ENCODE data around the gene CPT1C.

The CPT1C gene

DNA sequence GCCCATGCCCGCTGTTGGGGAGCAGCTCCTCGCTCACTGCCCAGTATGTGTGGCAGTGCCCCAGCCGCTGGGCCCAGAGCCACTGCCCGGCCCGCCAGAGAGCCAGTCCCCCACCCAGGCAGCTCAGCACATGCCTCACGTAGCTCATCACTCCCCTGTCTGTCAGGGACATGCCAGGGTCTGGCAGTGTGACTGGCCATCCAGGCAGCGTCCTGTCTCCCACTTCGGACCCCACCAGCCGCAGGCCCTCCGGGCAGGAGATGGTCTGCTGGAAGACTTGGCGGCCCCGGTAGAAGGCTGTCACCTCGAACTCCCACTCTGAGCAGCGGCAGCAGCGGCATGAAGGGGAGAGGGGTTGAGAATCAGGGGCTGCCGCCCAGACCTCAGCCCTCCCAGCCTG lies 28.9 kb upstream of the CPT1C start:
- DNase-seq: no peak

DNA sequence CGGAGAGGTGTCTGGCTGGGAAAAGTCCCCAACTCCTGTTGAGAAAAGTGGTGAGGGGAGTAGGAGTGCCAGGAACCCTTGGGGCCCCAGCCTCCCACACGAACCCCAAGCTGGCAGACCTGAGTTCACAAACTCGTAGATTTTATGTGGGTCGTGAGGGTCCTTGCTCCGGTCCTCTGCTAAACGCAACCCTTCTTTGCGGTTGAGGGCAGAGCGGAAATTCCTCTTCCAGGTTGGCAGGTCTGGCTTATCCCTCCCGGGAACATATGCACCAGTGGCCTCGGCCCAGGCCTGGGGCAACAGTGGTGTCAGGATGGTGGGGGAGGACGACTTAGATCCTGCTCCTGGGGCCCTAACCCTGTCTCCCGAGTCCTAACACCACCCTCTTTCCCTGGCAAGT lies 27.7 kb upstream of the CPT1C start:
- DNase-seq: no peak

DNA sequence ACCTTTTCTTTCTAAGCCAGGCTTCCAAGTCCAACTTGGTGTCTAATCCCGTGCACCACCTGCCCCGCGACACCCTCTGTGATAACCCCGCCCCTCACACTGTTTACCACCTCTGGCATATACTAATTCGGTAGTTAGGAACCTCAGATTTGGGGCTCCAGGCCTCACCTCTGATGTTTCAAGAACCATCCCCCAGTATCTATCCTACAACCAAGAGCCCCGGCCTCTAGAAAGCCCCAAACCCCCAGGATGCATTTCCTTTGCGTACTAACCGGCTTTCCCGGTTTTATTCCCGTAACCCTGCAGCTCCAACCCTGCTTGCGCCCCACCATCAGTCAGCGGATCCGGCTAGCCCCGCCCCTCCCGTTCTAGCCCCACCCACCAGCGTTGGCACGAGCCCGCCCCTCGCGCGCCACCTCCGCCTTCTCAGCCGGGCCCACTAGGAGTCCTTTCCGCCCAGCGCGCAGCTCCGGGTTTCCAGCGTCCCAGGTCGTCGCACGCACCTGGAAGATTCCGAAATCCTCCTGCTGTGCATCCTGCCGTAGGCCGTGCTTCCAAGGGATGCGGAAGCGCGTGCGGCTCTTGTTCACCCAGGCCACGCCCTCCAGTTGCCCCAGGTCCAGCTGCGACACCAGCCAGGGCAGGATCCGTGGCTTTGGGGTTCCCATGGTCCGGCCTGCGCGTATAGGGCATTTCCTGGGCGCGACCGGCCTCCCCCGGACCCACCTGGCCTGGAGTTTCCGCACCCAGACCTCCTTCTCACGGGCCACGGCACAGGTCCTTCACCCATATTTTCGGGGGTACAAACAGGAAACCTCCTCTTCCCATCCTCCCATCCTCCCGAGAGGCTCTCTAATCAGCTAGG lies 26.5 kb upstream of the CPT1C start:
- peak; percentile 91 for DNase-seq

DNA sequence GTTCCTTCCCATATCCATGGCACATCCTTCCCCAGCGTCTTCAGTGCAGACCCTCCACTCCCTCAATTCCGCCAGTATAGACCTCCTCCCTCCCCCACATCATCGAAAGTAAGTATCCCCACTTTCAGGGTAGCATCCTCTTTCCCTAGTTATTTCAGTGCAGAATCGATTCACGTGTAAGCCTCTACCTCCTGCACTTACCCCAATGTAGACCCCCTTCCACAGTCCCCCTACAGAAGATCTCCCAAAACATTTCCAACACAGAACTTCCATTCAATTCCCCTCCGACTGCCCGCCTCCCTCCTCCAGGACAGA lies 25.9 kb upstream of the CPT1C start:
- no peak for DNase-seq

DNA sequence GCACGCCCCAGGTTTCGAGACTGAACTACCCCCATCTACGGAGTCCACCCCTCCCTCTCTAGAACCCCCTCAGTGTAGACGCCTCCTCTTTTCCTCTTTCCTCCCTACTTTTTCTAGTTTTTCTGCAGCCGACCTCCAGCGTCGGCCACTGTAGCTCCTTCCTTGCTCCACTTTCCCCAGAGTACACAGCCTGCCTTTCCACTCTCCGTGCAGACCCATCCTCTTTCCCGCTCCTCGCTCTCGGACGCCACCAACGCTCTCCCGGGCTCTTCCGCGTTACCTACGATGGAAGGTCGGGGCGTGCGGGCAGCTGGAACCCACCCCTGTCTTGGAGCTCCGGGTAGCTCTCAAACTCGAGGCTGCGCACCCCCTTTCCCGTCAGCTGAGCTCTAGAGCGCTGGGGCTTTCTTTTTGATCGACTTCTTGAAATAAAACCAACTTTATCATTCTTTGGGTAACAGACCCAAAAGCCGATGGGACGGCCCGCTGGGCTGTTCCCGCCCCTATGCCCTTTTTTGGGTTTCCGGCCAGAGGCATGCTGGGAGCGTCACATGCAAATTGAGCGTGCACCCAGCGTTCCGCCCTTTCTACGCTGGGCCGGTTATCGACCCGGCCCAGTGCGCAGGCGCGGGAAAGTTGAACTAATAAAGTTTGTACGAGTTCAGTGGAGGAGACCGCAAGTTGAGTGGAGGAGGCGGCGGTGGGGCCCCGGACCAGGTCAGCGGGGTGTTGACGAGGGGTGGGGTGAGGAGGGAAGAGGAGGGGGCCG lies 25.4 kb upstream of the CPT1C start, which contains the start of the genes BCL2L12 and IRF3:
Gene BCL2L12, plus strand, starts transcription at position 583 of the 769 bp plus-strand sequence. CDS start 760 bp downstream, outside the sequence.
Gene IRF3, minus strand, starts transcription at position 507 of the 769 bp plus-strand sequence. CDS start 1,019 bp downstream, outside the sequence.
- peak; percentile 86 for DNase-seq

DNA sequence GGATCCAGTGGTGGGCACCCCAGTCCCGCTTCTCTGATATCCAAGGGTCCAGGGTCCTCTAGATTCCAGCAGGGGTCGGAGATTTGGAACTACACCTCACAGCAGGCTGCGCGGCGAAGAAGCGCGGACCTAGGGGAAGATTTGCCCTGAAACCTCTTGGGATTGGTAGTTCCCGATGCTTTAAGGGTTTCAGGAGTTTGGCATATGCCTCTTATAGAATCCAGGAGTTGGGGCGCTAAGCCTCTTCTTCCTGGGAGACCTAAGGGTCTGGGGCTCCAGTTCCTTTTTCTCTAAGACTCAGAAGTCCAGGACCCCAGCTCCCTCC lies 24.8 kb upstream of the CPT1C start:
- DNase-seq: no peak

DNA sequence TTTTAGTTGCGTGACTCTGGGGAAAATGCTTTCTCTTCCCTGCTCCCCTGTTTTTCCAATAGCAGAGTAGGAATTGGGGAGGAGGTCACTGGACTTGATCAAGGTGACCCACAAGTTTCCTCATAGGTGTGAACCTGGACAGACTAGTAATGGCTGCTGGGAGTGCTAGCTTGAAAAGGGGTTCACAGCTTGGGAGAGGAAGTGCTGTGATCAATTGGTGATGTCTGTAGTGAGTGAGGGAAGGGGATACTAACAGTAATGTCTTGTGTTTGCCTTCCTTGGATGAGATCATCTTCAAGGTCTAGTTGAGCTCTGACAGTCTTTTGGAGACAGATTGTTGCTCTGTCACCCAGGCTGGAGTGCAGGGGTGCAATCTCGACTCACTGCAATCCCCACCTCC lies 23.4 kb upstream of the CPT1C start:
- DNase-seq: no peak

DNA sequence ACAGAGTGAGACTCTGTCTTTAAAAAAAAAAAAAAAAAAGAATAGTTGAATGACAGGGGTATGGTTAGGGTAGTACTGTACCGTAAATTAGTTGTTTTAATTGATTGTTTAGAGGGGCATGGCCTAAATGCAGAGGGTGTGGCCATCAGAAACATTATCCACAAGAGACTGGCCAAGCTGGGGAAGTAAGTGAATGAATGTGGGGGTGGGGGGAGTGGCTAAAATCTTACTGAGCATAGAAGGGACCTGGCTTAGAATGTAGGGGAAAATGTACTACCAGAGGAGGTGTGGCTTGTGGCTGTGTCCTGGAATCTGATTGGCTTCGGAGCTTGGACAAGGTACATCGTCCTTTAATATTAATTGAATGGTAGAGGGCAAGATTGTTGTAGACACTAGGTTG lies 21.4 kb upstream of the CPT1C start:
- no peak for DNase-seq

DNA sequence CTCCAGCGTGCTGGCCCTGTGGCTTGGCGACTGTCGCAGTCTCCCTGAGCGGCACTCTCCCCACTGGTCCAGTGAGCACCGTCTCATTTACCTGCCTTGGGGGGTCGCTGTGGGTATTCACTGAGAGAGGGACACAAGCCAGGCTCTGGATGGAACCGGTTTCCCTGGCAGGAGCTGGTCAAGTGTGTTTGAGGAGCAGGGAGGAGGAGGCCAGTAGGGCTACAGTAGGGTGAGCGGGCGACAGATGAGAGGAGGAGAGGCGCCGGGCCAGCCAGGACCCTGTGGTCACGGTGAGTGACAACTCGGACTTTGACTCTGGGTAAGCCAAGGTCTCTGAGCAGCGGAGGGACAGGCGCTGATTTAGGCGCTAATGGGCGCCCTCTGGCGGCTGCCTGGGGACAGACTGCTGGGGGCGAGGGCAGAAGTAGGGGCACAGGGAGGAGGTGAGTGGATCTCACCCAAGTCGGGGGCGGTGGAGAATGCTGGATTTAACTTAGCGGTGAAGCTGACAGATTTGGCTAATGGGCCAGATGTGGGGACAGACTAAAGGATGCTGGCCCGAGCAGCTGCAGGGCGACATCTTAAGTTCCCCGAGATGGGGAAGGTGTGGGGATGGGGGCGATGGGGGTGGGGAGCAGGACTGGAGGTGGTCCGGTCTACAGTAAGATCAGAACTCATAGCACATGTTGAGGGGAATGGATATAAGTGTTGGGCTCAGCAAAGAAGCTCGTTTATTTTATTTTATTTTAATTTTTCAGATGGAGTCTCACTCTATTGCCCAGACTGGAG lies 18.6 kb upstream of the CPT1C start:
- peak; percentile 18 for DNase-seq

DNA sequence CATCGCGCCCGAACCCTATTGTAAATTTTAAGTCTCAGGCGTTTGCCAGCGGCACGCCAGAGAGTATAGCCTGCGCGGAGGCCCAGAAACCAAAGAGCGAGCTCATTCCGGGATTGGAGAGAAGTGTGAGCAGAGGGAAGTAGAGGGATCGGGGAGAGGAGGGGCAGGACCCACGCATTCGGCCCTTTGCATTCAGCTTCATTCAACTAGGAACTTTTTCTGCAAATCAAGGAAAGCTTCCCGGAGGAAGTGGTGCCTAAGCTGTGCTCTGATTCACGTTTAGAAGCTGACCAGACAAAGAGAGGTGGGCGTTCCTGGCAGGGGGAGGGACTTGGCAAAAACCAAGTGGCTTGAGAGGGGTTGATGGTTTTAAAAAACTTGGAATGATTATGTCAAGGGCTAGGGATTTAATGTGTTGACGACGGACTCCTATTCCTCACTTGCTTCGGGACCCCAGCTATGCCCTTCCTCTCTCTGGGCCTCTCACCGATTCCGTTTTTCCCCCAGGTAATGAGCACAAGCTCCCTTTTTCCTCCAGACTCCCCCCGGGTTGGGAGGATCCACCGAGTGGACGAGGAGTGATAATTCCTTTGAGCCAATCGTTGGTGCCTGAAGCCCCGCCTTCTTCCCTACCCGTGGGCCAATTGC lies 14.7 kb upstream of the CPT1C start:
- peak; percentile 79 for DNase-seq

DNA sequence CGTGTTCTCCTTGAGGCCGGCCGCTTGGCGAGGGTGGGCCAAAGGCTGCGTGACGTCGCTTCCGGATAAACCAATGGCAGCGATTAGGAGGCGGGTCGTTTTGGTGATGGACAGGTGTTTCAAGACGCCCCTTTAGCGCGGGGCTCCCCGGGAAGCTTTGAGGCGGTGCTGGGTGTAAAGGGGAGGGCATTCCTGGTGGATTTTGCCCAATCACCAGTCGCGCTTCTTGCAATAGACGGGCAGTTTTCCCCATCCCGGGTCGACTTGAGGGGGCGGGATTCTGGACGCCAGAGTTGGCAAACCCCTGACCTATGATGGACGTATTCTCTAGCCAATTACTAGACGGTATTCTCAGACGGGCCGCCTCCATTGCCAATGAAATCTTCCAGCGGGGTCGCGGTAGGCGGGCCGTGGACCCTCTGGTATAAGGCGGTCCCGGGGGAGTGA lies 14.1 kb upstream of the CPT1C start:
- DNase-seq: peak; percentile 100

DNA sequence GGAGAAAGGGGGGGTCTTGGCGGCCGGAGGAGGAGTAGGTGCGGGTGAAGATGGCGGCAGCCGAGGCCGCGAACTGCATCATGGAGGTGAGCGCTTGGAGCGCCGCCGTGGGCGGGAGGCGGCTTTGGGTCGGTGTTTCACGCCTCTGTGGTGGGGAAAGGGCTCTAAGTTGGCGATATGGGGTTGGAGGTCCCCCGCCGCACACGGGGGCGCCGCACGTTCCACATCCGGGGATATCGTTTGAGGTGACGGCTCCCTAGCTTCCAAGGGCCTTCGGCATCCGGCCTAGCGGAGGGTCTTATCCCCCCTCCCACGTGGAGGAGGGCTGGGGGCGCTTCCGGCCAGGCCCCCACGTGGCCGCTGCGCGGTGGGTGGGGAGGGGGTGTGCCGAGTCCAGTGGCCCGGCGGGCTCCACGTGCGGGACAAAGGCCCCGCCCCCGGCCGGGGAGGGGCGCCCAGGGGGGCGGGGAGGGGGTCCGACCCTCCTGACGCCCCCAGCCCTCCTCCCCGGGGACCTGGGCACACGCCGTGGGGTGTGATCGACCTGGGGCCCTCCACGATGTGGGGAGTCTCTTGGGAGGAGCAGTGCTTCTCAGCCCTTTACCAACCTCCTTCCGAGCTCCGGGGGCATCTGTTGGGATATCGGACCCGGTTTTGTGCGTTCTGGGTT lies 13.6 kb upstream of the CPT1C start, which contains the start of gene PRMT1:
Gene PRMT1, plus strand, starts transcription at position 41 of the 670 bp plus-strand sequence. Its CDS starts 10 bp downstream, at position 51.
- peak; percentile 45 for DNase-seq

DNA sequence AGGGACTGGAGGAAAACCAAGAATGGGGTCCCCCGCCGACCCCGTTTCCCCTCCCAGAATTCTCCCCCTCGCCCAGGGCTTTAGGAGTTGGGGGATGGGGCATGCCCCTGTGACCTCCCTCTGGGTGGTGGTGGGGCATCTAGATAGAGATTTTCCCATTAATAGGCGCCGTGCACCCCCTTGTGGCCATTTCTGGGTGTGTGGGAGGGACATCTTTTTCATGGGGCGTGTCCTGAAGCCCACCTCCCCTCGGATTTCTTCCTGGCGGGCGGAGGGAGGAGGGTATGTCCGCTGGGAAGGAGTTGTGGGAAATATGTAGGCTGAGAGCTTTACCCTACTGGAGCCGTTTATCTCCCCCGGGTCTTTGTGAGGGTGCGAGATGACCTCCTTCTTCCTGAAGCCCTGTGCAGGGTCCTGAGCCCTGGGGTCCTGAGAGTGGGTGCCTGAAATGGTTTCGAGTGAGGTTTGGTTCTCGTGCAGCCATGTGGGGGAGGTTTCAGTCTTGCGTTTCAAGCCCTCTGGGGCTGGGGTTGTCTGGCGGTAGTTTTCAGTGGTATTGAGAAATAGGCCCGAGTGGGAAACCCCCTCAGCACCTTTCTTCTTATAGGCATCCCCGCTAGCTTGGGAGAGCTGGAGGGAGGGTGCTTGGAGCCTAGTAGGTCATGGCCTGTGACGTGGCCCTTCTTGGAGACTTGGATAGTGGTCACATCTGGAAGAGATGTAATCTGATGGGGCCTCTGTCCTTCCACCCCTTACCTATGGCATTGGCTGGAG lies 12.8 kb upstream of the CPT1C start:
- peak; percentile 68 for DNase-seq

DNA sequence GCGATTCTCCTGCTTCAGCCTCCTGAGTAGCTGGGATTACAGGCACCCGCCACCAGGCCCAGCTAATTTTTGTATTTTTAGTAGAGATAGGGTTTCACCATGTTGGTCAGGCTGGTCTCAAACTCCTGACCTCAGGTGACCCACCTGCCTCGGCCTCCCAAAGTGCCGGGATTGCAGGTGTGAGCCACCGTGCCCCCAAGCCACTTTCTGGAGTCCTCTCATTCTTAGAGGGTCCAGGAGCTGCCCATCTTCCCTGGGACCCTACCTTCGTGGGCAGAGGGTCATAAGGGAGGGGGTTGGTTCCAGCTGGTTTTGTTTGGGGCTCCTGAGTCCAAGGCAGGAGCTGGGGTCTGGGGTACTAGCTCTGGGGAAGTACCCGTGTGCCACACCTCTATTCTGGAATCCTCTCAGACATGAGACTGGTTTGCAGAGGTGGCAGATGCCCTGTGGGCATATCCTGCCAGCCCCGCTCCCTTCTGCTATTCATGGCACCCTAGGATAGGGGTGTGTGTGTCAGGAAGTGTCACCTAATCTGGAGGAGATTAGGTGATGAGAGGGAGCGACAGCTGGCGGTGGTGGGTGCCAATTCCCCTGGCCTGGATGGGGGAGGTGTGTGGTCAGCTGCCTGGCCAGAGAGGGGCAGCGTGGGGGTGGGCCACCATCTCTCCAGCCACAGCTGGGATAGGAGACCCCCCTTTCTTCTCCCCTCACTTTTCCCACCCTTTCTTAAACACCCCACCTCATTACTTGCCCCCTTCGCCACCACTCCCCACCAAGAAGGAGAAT lies 11.7 kb upstream of the CPT1C start:
- DNase-seq: peak; percentile 3

DNA sequence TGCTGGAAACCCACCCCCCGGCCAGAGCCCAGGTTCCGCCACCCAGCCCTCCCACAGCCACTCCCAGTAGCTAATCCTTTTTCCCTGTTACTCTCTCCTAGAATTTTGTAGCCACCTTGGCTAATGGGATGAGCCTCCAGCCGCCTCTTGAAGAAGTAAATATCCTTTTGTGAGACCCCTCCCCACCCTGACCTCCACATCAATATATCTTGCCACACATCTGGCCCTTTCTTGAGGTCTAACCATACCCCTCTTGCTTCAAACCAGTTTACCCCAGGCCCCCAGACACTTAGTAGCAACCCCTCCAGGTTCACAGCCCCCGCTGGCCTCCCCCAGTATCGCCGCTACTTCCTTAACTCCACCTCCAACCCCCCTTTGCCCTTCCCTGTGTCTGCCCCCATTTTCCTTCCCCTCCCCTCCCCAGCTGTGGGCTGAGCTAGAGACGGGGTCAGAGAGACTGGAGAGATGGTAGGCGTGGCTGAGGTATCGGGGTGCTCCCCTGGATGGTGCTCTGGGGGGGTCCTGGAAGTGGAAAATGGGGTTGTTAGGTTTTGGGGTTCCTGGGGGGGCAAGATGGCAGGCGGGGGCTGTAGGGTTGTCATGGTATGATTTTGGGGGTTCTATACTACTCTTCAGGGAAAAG lies 11.0 kb upstream of the CPT1C start:
- no peak for DNase-seq

DNA sequence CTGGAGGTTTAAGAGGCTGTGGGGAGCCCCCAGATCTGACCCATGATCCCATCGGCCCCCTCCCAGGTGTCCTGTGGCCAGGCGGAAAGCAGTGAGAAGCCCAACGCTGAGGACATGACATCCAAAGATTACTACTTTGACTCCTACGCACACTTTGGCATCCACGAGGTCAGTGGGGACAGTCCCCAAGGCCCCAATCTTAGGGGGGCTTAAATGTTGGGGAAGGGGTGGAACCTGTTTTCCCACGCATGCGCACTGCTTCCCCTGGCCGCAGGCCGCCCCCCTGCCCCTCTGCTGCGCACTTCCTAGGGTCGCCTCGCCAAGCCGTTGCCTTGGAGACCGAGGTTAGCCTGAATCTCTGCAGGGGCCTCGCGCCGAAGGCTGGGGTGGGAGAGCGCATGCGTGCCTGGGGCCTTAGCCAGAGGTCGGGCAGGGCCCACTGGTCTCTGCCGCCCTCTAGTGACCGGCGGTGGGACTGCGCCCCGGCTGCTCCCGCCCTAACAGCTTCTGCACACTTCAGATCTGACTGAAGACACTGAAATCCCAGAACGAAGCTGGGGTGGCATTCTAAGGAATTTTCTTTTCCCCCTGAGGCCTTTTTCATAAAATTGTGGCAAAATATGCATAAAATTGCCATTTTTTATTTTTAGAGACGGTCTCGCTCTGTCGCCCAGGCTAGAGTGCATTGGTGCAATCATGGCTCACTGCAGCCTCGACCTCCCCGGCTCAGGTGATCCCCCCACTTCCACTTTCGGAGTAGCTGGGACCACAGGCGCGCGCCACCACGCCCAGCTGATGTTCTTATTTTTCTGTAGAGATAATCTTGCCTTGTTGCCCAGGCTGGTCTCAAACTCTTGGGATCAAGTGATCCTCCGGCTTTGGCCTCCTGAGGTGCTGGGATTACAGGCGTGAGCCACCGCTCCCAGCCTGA lies 10.2 kb upstream of the CPT1C start:
- DNase-seq: peak; percentile 63

DNA sequence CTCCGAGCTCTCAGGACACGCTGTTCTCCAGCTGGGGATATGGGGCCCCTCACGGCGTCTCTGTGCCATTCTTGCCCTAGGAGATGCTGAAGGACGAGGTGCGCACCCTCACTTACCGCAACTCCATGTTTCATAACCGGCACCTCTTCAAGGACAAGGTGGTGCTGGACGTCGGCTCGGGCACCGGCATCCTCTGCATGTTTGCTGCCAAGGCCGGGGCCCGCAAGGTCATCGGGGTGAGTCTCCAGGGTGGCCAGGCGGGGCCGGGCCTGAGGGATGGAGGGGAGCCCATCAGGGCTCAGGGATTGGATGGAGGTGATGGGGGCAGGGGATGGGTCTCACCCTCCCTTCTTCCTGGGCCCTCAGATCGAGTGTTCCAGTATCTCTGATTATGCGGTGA lies 9.1 kb upstream of the CPT1C start:
- no peak for DNase-seq

DNA sequence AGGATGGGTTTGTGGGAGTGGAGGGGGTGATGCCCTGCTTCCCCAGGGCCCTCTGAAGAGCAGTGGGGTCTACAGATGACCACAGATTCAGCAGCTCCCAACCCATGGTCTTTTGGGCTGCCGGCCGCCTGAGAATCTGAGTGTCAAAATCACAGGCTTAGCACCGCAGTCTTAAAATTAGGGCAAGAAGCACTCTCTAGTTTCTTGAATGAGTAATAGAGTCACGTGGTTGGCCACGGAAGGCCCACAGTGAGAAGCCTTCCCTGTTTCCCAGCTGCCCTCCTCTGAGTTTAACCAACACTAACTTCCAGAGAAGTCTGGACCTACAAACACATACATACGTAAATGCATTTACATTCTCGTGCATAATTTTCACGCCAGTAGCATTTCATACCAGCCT lies 8.6 kb upstream of the CPT1C start:
- no peak for DNase-seq

DNA sequence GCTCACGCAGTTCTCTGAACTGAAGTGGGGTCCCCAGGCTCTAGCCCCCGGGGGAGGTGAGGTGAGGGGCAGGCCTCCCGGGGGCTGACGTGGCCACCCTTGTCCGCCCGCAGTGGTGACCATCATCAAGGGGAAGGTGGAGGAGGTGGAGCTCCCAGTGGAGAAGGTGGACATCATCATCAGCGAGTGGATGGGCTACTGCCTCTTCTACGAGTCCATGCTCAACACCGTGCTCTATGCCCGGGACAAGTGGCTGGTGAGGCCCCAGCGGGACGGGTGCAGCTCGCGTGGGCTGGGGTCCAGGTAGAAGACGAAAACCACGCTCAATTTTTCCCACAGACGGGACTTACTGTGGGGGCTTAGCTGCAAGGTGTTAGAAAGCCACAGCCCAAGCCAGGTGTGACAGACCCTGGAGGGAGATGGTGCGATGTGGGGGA lies 7.1 kb upstream of the CPT1C start:
- no peak for DNase-seq
